ENCODE data around the gene LSS.
"Not testable (repeated sequence)": the region's sequence is repeated elsewhere in the genome, so short reads cannot be mapped to it uniquely, and the experiment has no call there.

The LSS gene

DNA sequence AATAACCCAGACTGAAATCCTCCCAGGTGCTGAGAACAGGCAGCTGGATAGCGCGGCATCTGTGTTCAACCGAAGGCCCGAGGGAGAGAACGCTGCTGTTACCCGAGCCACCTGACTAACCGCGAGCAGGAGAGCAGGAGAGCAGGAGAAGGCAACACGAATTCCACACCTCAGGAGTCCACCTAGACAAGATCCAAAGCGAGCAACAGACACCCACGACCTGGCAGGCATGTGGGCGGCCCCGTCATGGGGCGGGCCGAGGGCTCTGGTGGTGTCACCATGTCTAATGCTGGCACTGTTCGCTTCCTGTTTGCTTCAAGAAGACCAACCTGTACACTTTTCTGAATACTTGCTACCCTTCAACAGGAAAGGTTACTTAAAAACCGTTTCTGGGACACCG is 23.4 kb downstream of the LSS start:
- DNase-seq (ENCODE audit: low spot score): no peak

DNA sequence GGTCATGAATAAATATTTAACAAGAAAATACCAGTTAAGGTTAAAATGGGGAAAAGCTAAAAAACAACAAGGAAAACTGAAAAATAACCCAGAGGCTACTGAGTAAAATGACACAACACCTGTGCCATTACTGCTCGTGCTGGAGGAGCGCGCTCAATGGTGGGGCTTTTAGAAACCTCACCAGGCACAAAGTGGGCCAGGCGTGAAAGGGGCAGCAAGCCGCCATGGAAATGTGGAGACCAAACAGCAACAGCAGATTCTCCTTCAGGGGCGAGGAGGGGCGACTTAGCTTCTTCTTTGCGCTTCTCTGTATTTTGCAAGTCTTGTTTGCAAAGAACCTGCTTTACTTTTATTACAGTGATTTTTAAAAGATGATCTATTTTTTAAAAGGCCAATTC is 25.4 kb downstream of the LSS start:
- DNase-seq (ENCODE audit: low spot score): no peak

DNA sequence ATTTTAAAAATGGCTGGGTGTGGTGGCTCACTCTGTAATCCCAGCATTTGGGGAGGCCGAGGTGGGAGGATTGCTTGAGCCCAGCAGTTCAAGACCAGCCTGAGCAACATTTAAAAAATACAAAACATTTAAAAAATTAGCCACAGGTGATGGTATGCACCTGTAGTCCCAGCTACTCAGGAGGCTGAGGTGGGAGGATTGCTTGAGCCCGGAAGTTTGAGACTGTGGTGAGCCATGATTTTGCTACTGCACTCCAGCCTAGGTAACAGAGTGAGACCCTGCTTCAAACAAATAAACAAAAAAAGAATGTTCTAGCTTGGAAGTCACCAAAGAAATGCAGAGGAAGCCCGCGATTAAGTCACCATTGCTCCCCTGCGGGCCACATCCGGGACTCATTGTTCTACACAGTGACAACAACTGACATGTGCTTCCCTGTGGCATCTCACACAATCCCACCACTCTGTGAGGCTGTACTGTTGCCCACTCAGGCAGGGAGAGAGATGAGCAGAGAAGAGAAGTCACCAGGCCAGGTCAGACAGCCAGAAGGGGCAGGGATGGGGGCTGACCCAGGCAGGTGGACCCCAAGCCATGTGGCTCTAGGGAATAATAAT is 25.9 kb downstream of the LSS start:
- no peak for DNase-seq (ENCODE audit: low spot score)

DNA sequence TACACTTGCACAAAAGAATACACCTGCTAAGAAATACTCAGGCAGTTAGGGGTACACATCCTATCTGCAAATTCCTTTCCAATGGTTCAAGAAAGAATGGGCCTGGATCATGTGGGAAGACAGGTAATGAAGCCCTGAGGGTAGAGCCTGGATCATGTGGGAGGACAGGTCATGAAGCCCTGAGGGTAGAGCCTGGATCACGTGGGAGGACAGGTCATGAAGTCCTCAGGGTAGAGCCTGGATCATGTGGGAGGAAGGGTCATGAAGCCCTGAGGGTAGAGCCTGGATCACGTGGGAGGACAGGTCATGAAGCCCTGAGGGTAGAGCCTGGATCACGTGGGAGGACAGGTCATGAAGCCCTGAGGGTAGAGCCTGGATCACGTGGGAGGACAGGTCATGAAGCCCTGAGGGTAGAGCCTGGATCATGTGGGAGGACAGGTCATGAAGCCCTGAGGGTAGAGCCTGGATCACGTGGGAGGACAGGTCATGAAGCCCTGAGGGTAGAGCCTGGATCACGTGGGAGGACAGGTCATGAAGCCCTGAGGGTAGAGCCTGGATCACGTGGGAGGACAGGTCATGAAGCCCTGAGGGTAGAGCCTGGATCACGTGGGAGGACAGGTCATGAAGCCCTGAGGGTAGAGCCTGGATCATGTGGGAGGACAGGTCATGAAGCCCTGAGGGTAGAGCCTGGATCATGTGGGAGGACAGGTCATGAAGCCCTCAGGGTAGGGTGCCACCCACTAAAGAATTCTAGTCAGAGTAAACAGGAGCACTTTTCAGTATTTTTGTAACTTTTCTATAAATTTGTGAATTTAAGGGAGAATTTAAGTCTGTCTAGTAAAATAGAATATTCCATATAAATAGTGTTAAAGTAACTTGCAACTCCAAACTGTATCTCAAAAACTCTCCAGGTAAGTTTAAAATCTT is 27.4 kb downstream of the LSS start:
- not testable (repeated sequence) for DNase-seq (ENCODE audit: low spot score)

DNA sequence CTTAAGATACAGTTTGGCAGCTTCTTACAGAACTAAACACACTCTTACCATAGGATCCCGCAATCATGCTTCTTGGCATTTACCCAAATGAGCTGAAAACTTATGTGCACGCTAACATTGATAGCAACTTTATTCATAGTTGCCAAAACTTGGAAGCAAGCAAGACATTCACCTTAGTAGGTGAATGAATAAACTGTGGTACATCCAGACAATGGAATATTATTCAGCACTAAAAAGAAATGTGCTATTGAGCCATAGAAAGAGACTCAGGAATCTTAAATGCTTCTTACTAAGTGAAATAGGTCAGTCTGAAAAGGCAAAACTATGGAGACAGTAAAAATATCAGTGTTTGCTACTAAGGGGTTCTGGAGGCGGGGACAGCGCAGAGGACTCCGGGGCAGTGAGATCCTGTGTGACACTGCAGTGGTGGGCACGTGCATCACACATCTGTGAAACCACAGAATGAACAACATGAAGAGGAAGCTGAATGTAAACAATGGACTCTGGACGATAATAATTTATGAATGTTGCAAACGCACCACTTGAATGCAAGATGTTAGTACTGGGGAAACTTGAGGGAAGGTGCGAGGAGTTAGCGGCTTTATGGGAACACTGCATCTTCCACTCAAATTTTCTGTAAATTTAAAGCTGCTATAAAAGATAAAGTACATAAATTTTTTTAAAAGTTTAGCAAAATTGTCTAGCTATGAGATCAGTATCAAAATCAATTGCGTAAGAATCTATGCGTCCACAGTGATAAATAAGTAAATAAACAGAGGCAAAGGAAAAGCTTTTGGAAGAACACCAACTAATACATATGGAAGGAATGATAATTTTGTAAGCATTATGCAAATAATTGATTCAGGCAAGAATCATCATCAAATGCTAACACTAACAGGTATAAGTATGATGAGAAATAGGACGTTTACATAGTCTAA is 28.9 kb downstream of the LSS start:
- no peak for DNase-seq (ENCODE audit: low spot score)

DNA sequence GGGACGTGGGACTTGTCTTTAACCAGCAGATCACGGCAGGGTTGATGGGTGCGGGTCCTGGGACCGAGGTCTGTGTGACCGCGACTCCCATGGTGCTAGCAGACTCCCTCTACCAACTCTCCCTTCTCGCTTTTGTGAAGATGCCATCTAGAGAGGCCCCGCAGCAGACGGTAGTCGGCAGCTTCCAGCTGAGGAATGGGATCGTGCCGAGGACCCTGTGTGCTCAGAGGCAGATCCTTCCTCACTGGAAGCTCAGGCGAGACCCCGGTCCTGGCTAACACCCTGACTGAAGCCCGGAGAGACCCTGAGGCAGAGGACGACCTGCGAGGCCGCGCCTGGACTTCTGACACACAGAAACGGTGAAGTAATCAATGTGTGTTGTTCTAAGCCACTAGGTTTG is 31.8 kb downstream of the LSS start:
- no peak for DNase-seq (ENCODE audit: low spot score)

DNA sequence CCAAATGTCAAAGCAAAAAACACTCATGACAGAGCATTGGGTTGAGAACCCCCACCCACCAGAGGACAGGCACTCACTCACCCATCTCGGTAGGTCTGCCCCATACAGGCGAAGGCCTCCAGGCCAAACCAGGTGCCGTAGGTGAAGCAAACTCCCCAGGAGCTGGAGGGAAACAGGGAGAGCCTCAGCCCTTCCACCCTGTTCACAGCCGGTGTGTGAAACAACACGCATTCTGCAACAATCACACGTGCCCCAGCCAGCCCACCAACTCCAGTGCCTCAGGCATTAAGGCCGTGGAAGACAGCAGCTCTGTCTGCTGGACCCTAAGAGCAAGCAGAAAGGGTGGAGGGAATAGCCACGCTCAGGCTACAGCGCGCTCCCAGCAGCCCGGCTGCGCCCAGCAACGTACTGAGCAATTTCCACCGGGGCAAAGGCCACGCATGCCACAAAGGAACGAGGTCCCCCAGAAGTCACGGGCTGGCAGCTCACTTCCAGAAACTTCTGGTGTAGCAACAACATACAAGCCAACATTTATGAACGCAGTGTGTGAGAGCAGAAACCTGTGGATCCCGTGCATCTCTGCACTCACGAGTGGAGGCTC is 32.9 kb downstream of the LSS start:
- DNase-seq (ENCODE audit: low spot score): no peak

DNA sequence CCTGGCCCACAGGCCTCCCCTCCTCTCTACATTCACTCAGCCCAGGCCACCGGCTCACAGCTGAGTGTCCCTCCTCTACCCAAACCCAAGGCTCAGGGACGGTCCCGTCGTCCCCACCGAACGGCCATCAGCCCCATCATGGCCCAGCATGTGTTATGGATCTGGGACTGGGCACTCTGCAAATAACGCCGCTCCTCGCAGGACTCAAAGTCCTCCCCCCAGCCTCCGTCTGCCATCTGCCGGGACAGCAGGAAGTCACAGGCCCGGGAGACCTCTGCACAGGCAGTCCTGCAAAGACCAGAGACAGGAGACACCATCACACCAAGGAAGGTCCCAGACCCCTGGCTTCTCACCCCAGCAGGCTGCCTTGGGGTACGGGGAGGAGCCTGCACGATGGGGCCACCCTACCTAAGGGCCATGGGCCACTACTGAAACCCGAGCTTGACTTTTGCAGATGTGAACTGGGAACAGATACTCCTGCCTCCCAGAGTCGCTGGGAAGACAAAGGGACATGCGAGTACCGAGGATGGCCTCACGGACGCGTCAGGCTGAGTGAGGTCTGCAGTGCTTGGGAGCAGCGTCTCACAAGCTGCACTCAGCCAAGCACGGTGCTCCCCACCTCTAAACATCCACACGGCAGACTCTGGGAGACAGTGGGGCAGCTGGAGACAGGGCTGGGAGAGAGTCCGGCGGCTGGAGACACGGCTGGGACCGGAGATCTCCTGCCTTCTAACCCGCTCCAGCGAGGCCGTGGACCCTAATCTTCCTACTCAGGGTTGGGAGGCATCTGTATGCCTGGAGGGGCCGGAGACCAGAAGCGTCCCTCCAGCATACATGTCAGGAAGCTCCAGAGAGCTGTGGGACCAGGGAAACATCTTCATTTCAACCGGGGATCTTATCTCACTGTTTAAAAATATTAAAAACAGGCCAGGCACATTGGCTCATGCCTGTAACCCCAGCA is 33.9 kb downstream of the LSS start:
- no peak for DNase-seq (ENCODE audit: low spot score)

DNA sequence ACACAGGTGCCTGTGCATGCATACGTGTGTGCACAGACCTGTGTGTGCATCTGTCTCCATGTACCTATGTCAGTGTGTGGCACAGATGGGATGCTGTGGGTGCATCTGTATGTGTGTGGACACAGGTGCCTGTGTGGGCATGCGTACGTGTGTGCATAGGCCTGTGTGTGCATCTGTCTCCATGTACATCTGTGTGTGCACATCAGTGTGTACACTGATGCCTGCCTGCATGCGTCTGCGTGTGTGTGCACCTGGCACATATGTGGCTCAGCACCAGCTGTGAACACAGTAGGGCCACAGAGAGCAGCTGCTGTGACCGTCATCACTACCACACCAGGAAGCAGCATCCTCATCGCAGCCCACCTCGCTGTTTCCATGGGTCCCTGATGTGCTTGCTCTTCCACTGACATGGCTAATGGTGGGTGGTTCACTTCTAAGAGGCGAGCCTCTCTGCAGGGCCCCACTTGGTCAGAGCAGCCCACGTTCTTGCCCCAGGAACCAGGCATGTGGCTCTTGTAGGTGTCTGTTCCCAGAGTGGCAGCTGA is 34.7 kb downstream of the LSS start:
- DNase-seq (ENCODE audit: low spot score): no peak

DNA sequence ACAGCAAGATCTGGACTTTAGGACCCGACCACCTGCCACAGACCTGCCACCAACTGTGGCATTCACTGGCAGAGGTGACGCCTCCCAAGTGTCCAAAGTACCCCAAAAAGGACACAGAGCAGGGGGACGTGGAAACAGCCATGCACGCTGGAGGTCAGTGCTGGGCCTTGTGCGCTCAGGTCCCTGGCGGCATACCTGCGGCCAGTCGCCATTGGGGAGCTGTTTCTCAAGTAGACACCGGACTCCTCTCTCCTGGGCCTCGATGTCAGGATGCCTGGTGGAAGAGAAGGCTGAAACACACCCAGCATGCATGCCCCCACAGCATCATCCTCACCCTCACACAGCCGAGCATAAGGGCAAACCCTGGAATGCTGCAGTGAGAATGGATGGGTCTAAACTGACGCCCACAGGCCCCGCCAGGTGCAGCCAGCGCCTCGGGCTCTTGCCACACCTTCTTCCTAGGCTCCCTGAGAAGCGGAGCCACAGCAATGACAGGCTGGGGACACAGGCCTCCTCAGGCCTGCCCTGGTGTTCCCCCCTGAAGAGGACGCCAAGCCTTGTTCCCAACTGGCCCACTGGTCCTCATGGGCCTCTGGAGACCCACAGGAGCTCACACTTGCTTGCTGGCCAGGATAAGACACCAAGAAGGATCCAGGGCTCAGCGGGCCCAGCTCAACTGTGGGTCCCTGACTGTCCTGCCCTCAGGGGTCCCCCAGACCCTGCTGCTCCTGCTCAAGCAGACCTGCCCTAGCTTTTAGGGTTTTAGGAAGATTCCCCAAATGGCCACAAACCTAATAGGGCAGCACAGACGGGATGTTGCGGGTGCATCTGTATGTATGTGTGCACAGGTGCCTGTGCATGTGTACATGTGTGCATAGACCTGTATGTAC is 36.6 kb downstream of the LSS start:
- DNase-seq (ENCODE audit: low spot score): no peak

DNA sequence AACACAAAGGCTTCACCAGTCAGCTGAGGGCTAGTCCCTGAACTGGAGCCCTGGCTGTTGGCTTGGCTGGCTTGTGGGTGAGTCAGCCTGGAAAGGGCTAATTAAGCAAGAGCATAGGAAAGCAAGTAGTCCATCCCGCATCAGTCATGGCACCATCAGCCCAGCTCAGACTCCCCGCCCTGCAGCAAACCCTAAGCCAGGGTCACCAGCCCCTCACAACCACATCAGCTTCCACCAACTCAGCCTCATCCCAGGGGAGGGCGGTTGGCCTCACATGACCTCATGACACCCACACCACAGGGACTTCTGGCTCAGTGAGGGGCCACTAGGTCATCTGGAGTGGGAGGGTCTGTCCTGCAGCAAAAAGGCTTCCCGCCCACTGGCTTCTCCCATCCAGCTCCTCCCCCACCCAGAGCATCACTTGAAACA is 37.3 kb downstream of the LSS start:
- DNase-seq (ENCODE audit: low spot score): no peak

DNA sequence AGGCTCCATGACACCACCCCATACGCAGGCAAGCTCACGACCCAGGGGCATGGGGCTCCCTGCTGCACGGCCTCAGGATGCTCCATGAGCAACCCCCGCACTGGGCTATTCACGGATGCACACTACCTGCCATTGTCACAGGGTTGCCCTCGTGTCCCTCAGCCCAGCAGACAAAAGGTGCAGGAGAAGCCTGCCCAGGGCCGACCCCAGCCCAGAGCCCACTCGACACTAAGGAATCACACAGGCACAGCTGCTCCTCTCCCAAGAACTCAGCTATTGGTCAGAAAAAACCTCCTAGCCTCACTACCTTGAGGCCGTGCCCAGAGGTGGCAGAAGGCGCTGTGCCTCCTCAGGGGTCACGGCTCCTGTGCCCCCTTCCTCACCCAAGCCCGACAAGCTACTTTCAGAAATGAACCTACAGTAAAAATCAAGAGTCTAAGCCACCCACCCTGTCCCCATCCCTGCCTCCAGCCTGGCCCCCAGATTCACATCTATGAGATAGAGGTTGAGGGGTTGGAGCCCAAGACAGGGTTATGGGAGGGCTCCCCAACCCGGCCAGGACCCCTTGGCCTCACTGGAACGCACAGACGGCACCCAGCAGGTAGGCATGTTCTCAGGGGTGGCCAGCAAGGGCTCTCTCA is 38.0 kb downstream of the LSS start:
- DNase-seq (ENCODE audit: low spot score): no peak

DNA sequence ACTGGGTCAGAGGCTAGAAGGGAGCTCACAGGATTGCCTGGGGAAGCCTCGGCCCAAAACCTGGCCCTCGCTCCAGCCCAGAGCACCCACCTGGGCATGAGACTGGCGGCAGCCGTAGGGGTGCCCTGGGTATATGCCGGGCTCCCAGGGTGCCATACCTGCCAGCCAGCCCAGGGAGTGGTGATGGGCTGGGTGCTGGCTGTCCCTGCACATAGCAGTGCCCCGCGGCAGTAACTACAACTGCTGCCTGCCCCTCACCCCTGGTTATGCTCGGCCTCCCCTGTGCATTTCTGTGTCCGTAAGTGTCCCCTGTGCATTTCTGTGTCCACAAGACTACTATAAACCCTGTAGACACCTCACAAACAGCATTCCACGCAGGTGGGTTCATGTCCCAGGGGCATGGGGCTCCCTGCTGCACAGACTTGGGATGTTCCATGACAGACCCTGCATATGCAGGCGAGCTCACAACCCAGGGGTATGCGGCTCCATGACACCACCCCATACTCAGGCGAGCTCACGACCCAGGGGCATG is 38.5 kb downstream of the LSS start:
- no peak for DNase-seq (ENCODE audit: low spot score)

DNA sequence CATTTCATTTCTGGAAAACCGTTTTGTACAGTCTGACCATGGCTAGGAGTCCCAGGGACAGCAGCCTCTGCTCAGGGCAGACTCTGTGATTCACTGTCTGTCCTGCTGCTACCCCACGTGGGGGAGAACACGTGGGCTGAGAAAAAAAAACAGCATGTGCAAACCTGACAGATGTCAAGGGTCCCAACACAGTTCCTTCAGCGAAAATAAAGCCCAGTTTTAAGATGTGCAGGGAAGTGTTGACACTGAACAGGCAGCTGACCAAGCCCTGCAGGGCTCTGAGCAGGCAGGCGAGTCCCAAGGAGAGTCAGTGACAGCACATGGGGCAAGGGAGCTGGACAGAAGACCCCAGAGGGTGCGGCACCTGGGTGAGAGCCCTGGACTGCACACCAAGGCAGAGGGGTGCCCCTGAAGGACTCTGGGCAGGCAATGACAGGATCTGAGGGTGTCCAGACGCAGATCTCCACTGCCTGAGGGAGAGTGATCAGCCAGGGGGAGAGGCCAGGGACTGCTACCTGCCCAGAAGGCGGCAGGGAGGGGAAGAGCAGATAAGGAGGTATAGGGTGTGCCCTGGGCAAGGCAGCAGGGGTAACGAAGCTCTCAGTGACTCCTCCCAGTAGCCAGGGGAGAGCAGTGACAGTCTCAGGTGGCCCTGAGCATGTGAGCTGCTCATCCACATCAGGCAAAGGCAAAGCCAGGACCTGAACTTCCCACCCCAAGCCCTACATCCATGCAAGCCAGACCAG is 39.2 kb downstream of the LSS start:
- no peak for DNase-seq (ENCODE audit: low spot score)

DNA sequence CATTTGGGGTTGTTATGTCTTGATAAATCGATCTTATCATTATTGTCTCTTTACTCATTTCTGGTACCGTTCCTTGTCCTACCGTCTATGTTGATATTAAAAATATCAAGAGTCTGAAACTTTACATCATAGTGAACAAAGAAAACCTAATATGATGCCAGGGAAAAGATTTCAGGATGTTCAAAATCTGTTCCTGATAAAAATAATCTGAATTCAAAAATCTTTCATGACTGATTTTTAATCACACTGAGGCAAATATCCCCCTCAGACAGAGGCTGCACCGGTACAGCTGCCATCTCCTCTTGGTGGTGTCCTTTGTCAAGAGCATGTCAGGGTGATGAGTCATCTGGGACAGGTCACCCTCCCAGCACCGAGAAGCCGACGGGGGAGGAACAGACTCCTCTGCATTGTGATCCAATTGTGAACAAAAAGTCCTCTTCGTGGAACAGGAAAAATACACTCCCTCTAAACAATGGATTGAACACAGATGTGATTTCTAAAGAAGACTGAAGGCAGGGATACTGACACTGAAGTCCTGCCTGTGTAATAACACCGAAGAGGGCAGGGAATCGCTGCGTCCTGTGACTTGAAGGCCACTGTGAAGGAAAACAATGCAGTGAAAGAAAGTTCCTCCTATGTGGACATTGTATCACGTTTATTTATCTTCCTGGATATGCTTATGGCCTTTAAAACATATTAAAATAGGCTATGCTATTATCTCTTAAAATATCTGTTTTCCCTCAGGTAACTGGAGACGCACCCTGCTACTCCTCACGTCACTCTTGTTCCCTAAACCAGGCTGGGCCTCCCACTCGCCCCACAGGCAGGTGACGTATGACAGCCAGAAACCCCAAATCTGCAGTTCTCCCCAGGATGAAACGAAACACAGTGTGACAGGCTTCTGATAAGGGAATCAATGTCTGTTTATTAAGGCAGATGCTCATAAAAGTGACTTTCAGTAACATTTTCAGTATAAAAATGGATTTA is 40.1 kb downstream of the LSS start:
- no peak for DNase-seq (ENCODE audit: low spot score)

DNA sequence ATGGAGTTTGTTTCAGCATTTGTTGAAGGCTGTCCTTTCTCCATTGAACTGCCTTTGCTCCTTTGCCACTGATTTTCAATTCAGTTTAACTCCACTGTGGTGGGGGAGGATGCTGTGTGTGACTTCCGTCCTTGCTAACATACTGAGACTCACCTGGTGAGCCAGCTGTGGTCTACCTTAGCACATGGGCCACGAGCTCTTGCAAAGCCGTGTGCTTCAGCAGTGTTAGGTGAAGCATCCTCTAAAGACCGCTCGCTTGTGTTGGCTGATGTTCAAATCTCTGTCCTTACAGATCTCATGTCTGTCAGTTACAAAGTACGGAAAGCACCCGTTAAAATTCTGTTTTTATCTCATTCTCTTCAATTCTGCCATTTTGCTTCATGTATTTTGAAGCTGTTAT is 40.8 kb downstream of the LSS start:
- DNase-seq (ENCODE audit: low spot score): no peak

DNA sequence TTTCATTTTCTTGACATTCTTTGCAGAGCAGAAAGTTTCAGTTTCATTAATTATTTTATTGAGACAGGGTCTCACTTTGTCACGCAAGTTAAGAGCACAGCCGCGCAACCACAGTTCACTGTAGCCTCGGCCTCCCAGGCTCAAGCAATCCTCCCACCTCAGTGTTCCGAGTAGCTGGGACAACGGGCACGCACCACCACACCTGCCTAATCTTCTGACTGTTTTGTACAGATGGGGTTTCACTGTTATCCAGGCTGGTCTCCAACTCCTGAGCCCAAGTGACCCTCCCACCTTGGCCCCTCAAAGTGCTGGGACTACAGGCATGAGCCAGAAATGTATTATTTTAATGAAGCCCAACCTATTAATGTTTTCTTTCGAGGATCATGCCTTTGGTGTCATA is 41.3 kb downstream of the LSS start:
- no peak for DNase-seq (ENCODE audit: low spot score)
